NCI-H1694 (cell line): ENCODE results near the gene MED19.
"Not testable (repeated sequence)": the region's sequence is repeated elsewhere in the genome, so short reads cannot be mapped to it uniquely, and the experiment has no call there.

Experiments used
- DNase-seq: peaks from one replicate; lab custom pipeline; 2025; lab: John Stamatoyannopoulos, UW

MED19 gene

DNA sequence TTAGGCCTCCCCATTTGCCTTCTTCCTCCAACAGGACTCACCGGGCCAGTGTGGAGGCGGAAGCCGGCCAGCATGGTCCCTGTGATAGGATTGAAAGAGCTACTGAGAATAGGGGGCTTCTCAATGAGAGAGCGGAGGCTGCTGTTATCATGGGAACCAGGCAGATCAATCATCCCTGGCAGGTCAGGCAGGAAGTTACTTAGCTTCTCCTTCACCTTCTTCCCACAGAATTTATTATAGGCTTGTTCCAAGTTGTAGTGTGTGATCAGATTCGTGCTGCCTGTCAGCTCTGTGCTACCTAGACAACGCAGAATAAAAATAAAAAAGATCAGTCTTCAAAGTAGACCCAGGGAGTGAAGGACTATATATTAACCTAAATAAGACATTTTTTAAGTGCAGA lies 7.1 kb downstream of the MED19 start:
- DNase-seq, result no peak

DNA sequence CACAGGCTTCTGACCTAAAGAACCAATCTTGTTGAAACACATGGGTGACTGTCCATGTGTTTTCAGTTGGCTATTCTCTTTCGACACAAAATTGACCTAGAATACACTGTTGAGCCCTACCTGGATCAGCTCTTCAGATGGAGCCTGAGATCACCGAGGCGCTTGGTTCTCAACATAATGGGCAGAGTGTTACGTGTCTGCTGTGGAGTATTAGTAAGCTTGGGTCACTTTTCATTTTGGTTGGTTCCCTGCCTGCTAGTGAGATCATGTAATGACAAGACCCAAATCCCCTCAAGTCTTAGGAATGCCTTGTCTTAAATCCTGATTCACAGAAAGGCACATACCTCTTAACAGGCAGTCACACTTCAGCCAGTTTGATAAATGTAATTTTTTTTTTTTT lies 8.7 kb downstream of the MED19 start:
- no peak for DNase-seq

DNA sequence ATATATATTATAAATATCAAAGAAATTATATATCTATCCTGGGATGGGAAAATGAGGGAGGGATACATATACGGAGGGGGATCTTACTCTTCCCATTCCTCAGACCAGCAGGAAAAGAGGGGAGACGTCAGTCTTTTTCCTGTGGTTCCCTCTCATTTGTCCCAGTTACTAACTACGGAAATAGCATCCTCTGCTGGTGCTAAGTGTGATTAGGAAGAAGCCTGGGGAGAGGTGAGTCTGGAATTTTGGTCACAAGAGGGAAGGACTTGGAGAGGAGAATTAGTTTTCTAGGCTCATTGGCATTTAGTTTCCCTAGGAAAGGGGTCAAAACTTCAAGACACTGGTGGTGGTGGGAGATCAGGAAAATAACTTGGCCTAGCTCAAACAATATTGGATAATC lies 11.6 kb downstream of the MED19 start:
- DNase-seq, result no peak

GRCh38 chr11:57699813-57700212 lies 12.2 kb downstream of the MED19 start:
- no peak for DNase-seq

DNA sequence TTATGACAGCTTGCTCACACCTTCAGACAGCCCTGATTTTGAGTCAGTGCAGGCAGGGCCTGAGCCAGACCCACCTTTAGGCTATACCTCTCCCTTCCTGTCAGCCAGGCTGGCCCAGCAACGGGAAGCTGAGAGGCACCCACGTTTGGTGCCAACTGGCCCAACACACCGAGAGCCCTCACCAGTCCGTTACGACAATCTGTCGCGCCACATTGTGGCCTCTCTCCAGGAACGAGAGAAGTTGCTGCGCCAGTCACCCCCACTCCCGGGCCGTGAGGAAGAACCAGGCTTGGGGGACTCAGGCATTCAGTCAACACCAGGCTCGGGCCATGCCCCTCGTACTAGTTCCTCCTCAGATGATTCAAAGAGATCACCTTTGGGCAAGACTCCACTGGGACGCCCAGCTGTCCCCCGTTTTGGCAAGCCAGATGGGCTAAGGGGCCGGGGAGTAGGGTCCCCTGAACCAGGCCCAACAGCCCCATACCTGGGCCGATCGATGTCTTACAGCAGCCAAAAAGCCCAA lies 13.1 kb downstream of the MED19 start:
- no peak for DNase-seq

DNA sequence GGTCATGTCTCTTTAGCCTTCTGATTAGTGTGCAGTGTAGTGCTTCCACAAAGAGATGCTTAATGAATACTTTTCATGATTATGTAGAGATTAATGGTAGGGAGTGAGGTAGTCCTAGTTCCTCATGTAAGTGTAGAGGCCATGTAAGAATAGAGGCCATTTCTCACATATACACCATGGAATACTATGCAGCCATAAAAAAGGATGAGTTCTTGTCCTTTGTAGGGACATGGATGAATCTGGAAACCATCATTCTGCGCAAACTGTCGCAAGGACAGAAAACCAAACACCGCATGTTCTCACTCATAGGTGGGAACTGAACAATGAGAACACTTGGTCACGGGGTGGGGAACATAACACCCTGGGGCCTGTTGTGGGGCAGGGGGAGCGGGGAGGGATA lies 21.5 kb downstream of the MED19 start:
- not testable (repeated sequence) for DNase-seq

DNA sequence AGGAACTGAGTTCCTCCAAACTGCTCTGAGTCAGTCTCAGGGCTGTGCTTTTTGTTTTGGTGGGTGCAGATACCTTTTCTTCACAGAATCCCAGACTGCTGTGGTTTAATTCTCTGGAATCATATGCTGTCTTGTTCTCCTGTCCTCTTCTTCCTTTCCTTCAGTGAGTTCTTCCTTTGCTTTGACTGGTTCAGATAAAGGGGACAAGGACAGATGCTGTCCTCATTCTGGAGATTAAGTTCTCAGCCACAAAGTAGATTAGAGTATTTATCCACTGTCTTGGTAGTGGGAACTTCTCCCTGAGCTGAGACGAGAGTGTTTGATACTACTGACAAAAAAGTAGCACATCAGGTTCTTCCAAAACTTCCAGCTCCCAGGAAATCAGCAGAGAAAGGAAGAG lies 30.8 kb downstream of the MED19 start:
- no peak for DNase-seq

DNA sequence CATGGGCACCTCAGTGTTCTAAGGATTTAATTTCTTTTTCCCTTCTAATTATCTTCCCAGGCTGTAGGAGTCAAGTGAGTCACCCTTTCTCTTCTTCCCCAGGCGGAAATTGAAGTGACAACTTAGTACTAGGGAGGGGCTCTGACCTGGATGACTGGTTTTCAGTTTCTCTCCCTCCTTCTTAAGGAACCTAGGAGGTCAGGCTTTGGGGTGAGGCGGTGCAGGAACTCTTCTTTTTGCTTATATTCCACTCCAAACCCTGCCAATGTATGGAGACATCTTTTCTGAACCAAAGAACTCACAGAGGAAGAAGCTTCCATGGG lies 31.5 kb downstream of the MED19 start:
- DNase-seq, result no peak

GRCh38 chr11:57679396-57679795 lies 32.6 kb downstream of the MED19 start:
- no peak for DNase-seq

- no peak for DNase-seq
Observed at GRCh38 chr11:57675176-57675941, 36.7 kb downstream of the MED19 start.

GRCh38 chr11:57674251-57674650 lies 37.8 kb downstream of the MED19 start:
- no peak for DNase-seq

DNA sequence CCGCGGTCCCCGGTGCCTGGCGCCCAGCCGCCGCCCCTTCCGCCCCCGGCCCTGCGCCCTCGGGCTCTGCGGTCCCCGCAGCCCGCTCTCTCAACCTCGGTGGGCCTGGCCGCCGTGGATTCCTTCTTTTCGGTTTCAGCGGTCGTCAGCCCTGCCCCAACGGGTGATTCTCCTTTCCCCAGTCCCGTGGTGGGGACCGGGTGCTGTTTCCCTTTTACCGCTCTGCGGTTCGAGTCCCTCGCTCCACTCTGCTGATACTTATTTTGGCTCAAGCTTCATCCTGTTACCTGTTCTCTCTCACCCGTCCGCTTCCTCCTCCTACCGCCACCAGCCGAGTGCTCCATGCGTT lies 43.6 kb downstream of the MED19 start:
- DNase-seq, result no peak

- peak; percentile 89 for DNase-seq
Observed at GRCh38 chr11:57667736-57668433, 44.1 kb downstream of the MED19 start, which contains the start of gene ZDHHC5. Gene ZDHHC5 (plus strand): TSS chr11:57668114. CDS start chr11:57673091, 4,977 bp downstream.

DNA sequence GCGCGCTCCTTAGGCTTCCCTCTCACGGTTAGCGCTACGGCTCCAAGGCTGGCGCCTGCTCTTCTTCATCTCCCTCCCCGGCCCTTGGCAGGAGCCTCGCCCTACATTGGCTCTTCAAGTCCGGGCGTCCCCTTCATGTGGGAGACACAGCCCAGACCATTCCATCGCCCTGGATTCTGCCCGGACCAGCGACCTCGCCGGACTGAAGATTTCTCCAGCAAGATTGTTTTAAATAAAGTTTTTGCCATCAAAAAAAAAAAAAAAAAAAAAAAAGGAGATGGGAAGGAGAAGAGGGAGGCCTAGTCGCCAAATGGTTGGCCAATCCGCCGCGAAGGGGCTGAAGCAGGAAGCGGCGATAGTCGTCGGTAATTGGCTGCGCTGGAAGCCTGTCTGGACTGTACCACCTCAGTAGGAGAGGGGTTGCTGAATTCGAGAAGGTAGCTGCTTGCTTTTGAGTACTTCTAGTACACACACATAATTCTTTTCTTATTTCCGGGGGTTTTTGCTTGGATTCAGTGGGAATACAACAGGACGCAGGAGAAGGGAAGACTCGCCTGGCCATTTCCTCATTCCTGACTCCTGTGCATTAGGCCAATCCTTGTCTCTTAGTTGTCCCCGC lies 44.8 kb downstream of the MED19 start:
- peak; percentile 93 for DNase-seq

GRCh38 chr11:57663975-57664374 lies 48.0 kb downstream of the MED19 start:
- no peak for DNase-seq

DNA sequence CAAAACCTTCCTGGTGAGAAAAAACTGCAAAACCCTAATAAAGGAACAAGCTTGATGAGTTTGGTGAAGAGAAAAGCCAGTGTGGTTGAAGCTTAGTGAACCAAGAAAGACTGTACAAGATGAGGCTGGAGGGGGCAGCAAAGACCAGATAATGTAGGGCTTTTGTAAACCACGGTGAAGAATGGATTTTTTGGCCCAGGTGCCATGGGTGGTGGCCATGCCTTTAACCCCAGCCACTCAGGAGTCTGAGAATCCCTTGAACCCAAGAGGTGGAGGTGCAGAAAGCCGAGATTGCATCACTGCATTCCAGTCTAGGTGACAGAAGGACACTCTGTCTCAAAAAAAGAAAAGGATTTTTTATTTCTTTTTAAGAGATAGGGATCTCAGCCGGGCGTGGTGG lies 49.1 kb downstream of the MED19 start:
- DNase-seq, result no peak

DNA sequence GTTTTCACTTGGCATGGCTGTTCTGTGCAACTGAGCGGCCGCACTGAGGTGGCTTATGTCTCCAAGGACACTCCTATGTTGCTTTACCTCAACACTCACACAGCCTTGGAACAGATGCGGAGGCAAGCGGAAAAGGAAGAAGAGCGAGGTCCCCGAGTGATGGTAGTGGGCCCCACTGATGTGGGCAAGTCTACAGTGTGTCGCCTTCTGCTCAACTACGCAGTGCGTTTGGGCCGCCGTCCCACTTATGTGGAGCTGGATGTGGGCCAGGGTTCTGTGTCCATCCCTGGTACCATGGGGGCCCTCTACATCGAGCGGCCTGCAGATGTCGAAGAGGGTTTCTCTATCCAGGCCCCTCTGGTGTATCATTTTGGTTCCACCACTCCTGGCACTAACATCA lies 52.3 kb downstream of the MED19 start:
- DNase-seq, result no peak

GRCh38 chr11:57658023-57658361 lies 54.0 kb downstream of the MED19 start:
- no peak for DNase-seq

GRCh38 chr11:57657194-57658022 lies 54.6 kb downstream of the MED19 start, which contains the start of gene CLP1:
Gene CLP1 (plus strand): TSS chr11:57657762. CDS start chr11:57659477, 1,715 bp downstream.
- peak; percentile 94 for DNase-seq

DNA sequence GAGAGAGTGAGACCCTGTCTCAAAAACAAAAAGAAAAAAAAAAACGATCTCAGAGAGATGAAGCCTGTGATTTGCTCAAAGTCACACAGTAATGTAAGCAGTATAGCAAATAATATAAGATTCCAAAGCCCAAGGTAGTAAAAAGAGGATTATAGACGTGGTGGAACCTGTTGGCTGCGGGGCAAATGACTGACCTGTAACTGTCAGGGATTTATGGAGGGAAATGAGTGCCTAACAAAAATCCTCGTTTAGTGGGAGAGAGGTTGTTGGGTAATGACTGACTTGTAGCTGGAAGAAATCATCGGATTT lies 55.2 kb downstream of the MED19 start:
- no peak for DNase-seq
